Left lobe of liver (tissue), 2 donors: ENCODE measurements around the gene PLPPR1. TPM values are rescaled to one million over a fixed set of nuclear protein-coding genes. Genes with fewer than 3 reads are reported as not detected.

ENCODE experiments used
- ATAC-seq: fragments of 200-7000 bp; cut with Tn5 transposase; one replicate; pipeline ENCODE4 v1.9.1; 2020; ENCODE audit warnings: mild to moderate bottlenecking, moderate library complexity
- DNase-seq: peaks from one replicate; pipeline ENCODE4 v3.0.0-alpha.2; 2020; ENCODE audit warnings: low spot score
- total RNA-seq: library from RNA; stranded (reverse); gene quantifications from one replicate; pipeline ENCODE4 v1.2.1, GENCODE V29; 2021
- donor health status: DM: no; HTN: no; CAD: no; lungs with moderate emphysema.
- donor health status: DM: no; HTN: yes; CAD: no.

PLPPR1 gene
- total RNA-seq, 1 donor from 2014 or later: 1.2 TPM

GRCh38 chr9:101200852-101201251 is 172.3 kb downstream of the PLPPR1 start:
- DNase-seq (no peak), ATAC-seq (no peak)

- DNase-seq (peak; percentile 58), ATAC-seq (peak; percentile 97)
Measured at GRCh38 chr9:101201630-101202029, 173.1 kb downstream of the PLPPR1 start.

- DNase-seq: no peak
- no peak for ATAC-seq
Measured at GRCh38 chr9:101209670-101210069, 181.1 kb downstream of the PLPPR1 start.

GRCh38 chr9:101212661-101213060 is 184.1 kb downstream of the PLPPR1 start:
- DNase-seq (no peak), ATAC-seq (no peak)

GRCh38 chr9:101219030-101219429 is 190.5 kb downstream of the PLPPR1 start:
- no peak for DNase-seq
- ATAC-seq: no peak

- no peak for ATAC-seq
- no peak for DNase-seq
Measured at GRCh38 chr9:101220341-101220740, 191.8 kb downstream of the PLPPR1 start.

GRCh38 chr9:101225271-101225670 is 196.7 kb downstream of the PLPPR1 start:
- DNase-seq (no peak), ATAC-seq (no peak)

- ATAC-seq (no peak), DNase-seq (no peak)
Measured at GRCh38 chr9:101226161-101226560, 197.6 kb downstream of the PLPPR1 start.

- ATAC-seq: peak; percentile 30
- DNase-seq: no peak
Measured at GRCh38 chr9:101226803-101227202, 198.3 kb downstream of the PLPPR1 start.

- no peak for DNase-seq
- ATAC-seq: peak; percentile 36
Measured at GRCh38 chr9:101229606-101230005, 201.1 kb downstream of the PLPPR1 start.

GRCh38 chr9:101232405-101232977 is 204.0 kb downstream of the PLPPR1 start:
- ATAC-seq (peak; percentile 59), DNase-seq (no peak)

- DNase-seq: no peak
- ATAC-seq: peak; percentile 91
Measured at GRCh38 chr9:101235105-101235866, 206.8 kb downstream of the PLPPR1 start.

GRCh38 chr9:101242651-101243050 is 214.1 kb downstream of the PLPPR1 start:
- no peak for ATAC-seq
- DNase-seq: no peak

GRCh38 chr9:101246691-101247090 is 218.2 kb downstream of the PLPPR1 start:
- ATAC-seq: no peak

GRCh38 chr9:101247297-101247696 is 218.8 kb downstream of the PLPPR1 start:
- DNase-seq: no peak

More at GRCh38 chr9:101246691-101247090, 218.2 kb downstream of the PLPPR1 start:
- DNase-seq: no peak

GRCh38 chr9:101254733-101255433 is 226.4 kb downstream of the PLPPR1 start:
- DNase-seq (no peak), ATAC-seq (peak; percentile 85)

More at GRCh38 chr9:101247297-101247696, 218.8 kb downstream of the PLPPR1 start:
- no peak for ATAC-seq

- ATAC-seq: no peak
- no peak for DNase-seq
Measured at GRCh38 chr9:101264727-101265126, 236.2 kb downstream of the PLPPR1 start.

GRCh38 chr9:101265261-101265660 is 236.7 kb downstream of the PLPPR1 start:
- no peak for ATAC-seq
- DNase-seq: no peak

- DNase-seq: no peak
- ATAC-seq: no peak
Measured at GRCh38 chr9:101268426-101268825, 239.9 kb downstream of the PLPPR1 start.

GRCh38 chr9:101269591-101270283 is 241.2 kb downstream of the PLPPR1 start:
- DNase-seq (no peak), ATAC-seq (no peak)

GRCh38 chr9:101270302-101270701 is 241.8 kb downstream of the PLPPR1 start:
- ATAC-seq: peak; percentile 71

More at GRCh38 chr9:101270302-101270701, 241.8 kb downstream of the PLPPR1 start:
- no peak for DNase-seq
